GM12864 (cell line): ENCODE results near the gene CASQ2.
A peak's percentile ranks its signal among the peaks of the same experiment; 100 is the strongest.

Experiments
- DNase-seq: peaks from one replicate; pipeline ENCODE4 v3.0.0-alpha.2; 2011; ENCODE audit warnings: low read depth
- H3K4me3 ChIP-seq: 2 replicates; pipeline ENCODE4 v1.5.1; 2011; ENCODE audit warnings: mild to moderate bottlenecking, low read depth, low read length, control low read depth
- TF ChIP-seq, protein P1 (sequence below): IDR thresholded peaks from 2 replicates; pipeline ENCODE4 v1.5.1; 2011; ENCODE audit warnings: low read depth, mild to moderate bottlenecking, moderate library complexity, low read length, control low read depth, inconsistent platforms; ENCODE audit errors: missing control alignments

Gene CASQ2

GRCh38 chr1:115713906-115714305, 54.6 kb downstream of the CASQ2 start:
- TF ChIP-seq, protein P1, sequence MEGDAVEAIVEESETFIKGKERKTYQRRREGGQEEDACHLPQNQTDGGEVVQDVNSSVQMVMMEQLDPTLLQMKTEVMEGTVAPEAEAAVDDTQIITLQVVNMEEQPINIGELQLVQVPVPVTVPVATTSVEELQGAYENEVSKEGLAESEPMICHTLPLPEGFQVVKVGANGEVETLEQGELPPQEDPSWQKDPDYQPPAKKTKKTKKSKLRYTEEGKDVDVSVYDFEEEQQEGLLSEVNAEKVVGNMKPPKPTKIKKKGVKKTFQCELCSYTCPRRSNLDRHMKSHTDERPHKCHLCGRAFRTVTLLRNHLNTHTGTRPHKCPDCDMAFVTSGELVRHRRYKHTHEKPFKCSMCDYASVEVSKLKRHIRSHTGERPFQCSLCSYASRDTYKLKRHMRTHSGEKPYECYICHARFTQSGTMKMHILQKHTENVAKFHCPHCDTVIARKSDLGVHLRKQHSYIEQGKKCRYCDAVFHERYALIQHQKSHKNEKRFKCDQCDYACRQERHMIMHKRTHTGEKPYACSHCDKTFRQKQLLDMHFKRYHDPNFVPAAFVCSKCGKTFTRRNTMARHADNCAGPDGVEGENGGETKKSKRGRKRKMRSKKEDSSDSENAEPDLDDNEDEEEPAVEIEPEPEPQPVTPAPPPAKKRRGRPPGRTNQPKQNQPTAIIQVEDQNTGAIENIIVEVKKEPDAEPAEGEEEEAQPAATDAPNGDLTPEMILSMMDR: no peak
- no peak overlapping the region for H3K4me3 ChIP-seq
- DNase-seq: no peak

DNA sequence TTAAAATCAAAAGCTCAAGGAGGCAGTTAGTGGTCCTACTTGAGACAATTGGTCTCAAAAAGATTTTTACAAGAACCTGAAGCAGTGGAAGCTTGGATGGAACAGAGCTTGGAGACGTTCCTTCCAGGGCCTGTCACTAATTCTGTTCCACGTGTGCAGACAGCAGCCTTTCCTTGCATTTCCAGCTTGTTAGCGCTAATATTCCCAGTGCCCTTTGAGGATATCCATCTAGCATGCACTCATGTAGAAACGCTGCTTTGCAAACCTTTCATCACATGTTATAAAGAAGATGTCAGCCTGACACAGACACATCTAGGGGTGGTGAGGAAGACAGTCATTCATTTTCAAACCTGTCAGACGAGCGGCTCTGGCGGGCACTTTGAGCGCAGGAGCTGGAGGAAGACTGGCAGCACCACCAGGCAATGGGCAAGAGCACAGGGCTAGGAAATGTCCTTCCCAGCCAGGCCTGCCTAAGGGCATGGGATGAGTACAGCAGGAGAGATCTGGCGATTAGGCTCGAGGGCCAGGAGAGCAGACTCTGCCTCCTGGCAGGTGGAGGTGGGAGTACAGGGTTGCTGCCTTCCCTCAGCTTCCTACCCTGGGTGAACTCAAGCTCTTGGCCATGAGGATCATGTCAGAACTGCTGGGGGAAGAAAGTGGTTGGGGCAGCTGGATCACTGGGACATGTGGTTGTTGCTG, 55.5 kb downstream of the CASQ2 start:
- TF ChIP-seq, protein P1: no peak
- H3K4me3 ChIP-seq: no peak overlapping the region
- no peak for DNase-seq

- DNase-seq: no peak
- TF ChIP-seq, protein P1: no peak
- H3K4me3 ChIP-seq: no peak overlapping the region
These were observed 57.5 kb downstream of the CASQ2 start for GRCh38 chr1:115710859-115711624.

- TF ChIP-seq, protein P1: peak; percentile 66
- DNase-seq: peak; percentile 27
These were observed 61.7 kb downstream of the CASQ2 start for GRCh38 chr1:115706587-115707425.

GRCh38 chr1:115705963-115706362, 62.6 kb downstream of the CASQ2 start:
- no peak overlapping the region for H3K4me3 ChIP-seq
- no peak for DNase-seq
- TF ChIP-seq, protein P1: no peak

More at GRCh38 chr1:115706587-115707425, 61.7 kb downstream of the CASQ2 start:
- H3K4me3 ChIP-seq: no peak overlapping the region

GRCh38 chr1:115705085-115705951, 63.2 kb downstream of the CASQ2 start:
- TF ChIP-seq, protein P1: no peak
- DNase-seq: no peak
- H3K4me3 ChIP-seq: no peak overlapping the region
